Thymus (tissue), 11 donors: Measurements from ENCODE around the gene LY9. TPM values are rescaled to one million over a fixed set of nuclear protein-coding genes. Genes with fewer than 3 reads are reported as not detected.

Source experiments
- DNase-seq, 9 donors: peaks; one replicate each; pipeline ENCODE4 v3.0.0-alpha.2; 2013; ENCODE audit warnings: low spot score in 9 of 9, low read depth in 6 of 9, missing footprints in 1 of 9
- H3K27ac ChIP-seq, 2 donors: one replicate each; pipeline ENCODE4 v1.5.1; 2013; ENCODE audit warnings: control low read depth in 1 of 2, low read depth in 1 of 2, low read length in 1 of 2, mild to moderate bottlenecking in 1 of 2, moderate library complexity in 1 of 2
- H3K27me3 ChIP-seq, 2 donors: one replicate each; pipeline ENCODE4 v1.5.1; 2013; ENCODE audit warnings: low read length in 1 of 2; ENCODE audit not compliant: control insufficient read depth in 2 of 2, insufficient read depth in 1 of 2
- H3K36me3 ChIP-seq, 2 donors: one replicate each; pipeline ENCODE4 v1.5.1; 2013; ENCODE audit warnings: low read length in 1 of 2, mild to moderate bottlenecking in 1 of 2, moderate library complexity in 1 of 2; ENCODE audit not compliant: control insufficient read depth in 2 of 2, insufficient read depth in 2 of 2
- H3K4me1 ChIP-seq, 2 donors: one replicate each; pipeline ENCODE4 v1.5.1; 2013; ENCODE audit warnings: low read length in 2 of 2; ENCODE audit not compliant: control insufficient read depth in 2 of 2, insufficient read depth in 2 of 2
- H3K4me3 ChIP-seq, 2 donors: one replicate each; pipeline ENCODE4 v1.5.1; 2013; ENCODE audit warnings: low read length in 2 of 2, control low read depth in 1 of 2, mild to moderate bottlenecking in 1 of 2
- H3K9me3 ChIP-seq, 2 donors: one replicate each; pipeline ENCODE4 v1.5.1; 2013; ENCODE audit warnings: low read length in 1 of 2, mild to moderate bottlenecking in 1 of 2; ENCODE audit not compliant: control insufficient read depth in 2 of 2, insufficient read depth in 1 of 2
- WGBS: extraction: QIAGEN DNeasy Blood & Tissue Kit; methylation state at CpG from one replicate; pipeline ENCODE4 v1.1.7; 2013; 5-methylcytosine and 5-hydroxymethylcytosine counted together
- polyA plus RNA-seq: library from polyadenylated mRNA; stranded (reverse); fragments of 200-250 nt; gene quantifications from one replicate; pipeline ENCODE4 v1.2.3, GENCODE V29; 2013
- total RNA-seq: library from RNA; stranded (reverse); fragments of 120-200 nt; gene quantifications from one replicate; pipeline ENCODE4 v1.2.4, GENCODE V29; 2013
- donor health status: healthy.

Gene LY9
- total and polyA plus RNA-seq, 2 donors: 25.3 to 28.6 TPM

DNA sequence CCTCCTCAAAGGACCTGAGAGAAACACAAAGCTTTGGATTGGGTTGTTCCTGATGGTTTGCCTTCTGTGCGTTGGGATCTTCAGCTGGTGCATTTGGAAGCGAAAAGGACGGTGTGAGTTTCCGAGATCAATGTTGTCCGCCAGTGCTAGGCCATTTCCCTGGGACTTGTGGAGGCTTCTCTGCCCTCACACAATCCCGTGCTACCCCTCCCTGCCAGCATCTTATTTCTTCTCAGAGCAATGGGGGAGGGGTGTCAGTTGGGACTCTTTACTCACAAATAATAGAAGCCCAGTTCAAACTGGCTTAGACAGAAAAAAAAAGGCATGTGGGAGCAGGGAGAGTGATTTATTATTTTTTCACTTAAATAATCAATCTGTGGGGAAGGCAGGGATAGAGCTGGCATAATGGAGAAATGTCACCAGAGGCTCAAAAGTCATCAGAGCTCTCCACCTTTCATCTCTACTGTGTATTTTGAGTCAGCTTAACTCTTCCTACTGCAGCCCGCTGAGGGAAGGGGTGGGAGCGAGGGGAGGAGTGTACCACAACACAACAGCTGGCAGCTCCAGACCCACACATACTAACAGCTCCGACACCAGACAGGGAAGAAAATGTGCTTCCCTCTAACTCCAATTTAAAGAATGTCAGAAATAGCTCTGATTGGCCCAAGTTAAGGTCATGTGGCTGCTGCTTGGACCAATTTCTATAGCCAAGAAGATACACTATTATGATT lies 22.4 kb downstream of the LY9 start:
- Histone ChIP-seq H3K9me3 (no peaks in the 10 kb centered on the region), H3K27me3 (no peaks in the 10 kb centered on the region), H3K4me3 (no peak overlapping the region), H3K36me3 (peaks cover 35 to 40% of the 10 kb centered on the region in 2 donors), H3K27ac (no peak overlapping the region), H3K4me1 (peaks cover 0 to 12% of the 10 kb centered on the region in 2 donors)
- 80% methylated on average over 9 of the region's 9 CpGs for WGBS
- DNase-seq: peak in 2 of 9 donors; percentile 36 to 44

GRCh38 chr1:160819186-160819585 lies 23.2 kb downstream of the LY9 start:
- no peaks in the 10 kb centered on the region for H3K27me3 ChIP-seq
- 79% methylated on average over 3 of the region's 3 CpGs for WGBS
- no peaks in the 10 kb centered on the region for H3K9me3 ChIP-seq
- H3K27ac ChIP-seq: no peak overlapping the region
- no peak for DNase-seq
- H3K36me3 ChIP-seq: peaks cover 29 to 41% of the 10 kb centered on the region in 2 donors
- H3K4me3 ChIP-seq: no peak overlapping the region
- H3K4me1 ChIP-seq: peaks cover 0 to 12% of the 10 kb centered on the region in 2 donors

GRCh38 chr1:160821627-160822026 lies 25.7 kb downstream of the LY9 start:
- peak in 1 of 9 donors; percentile 30 for DNase-seq
- Histone ChIP-seq H3K27ac (no peak overlapping the region), H3K27me3 (no peaks in the 10 kb centered on the region), H3K4me1 (peaks cover 0 to 12% of the 10 kb centered on the region in 2 donors), H3K9me3 (no peaks in the 10 kb centered on the region), H3K36me3 (peaks cover 16 to 26% of the 10 kb centered on the region in 2 donors), H3K4me3 (no peak overlapping the region)
- WGBS: 86% methylated on average over 8 of the region's 8 CpGs

GRCh38 chr1:160823296-160823695 lies 27.3 kb downstream of the LY9 start:
- Histone ChIP-seq H3K4me3 (no peak overlapping the region), H3K4me1 (peaks cover 0 to 7% of the 10 kb centered on the region in 2 donors), H3K9me3 (no peaks in the 10 kb centered on the region), H3K27me3 (no peaks in the 10 kb centered on the region), H3K36me3 (peaks cover 7 to 22% of the 10 kb centered on the region in 2 donors), H3K27ac (no peak overlapping the region)
- 100% methylated on average over 3 of the region's 3 CpGs for WGBS
- no peak for DNase-seq

DNA sequence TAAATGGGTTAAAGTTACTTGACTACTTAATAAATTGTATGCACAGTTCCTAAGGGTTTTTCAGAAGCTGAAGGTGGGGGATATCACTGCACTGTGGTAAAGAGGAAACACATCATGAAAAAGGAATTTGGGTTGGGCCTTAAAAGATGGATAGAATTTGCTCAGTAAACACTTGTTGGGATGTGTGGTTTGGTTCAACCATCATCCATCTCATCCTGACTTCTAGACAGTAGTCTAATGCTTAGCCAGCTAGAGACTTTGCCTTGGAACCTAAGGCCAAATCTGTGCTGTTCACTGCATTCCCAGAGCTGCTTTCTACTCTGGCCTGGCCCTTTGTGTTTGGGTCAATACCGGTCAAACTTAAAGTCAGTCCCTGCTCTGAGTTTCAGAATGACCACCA lies 30.6 kb downstream of the LY9 start:
- Histone ChIP-seq H3K27me3 (no peaks in the 10 kb centered on the region), H3K4me3 (no peak overlapping the region), H3K4me1 (no peaks in the 10 kb centered on the region), H3K9me3 (no peaks in the 10 kb centered on the region), H3K36me3 (peaks cover 0 to 16% of the 10 kb centered on the region in 2 donors), H3K27ac (no peak overlapping the region)
- DNase-seq: no peak
- WGBS: 100% methylated on average over 1 of the region's 1 CpG

GRCh38 chr1:160827418-160827817 lies 31.4 kb downstream of the LY9 start:
- H3K9me3 ChIP-seq: no peaks in the 10 kb centered on the region
- no peak overlapping the region for H3K4me3 ChIP-seq
- 94% methylated on average over 2 of the region's 2 CpGs for WGBS
- H3K4me1 ChIP-seq: no peaks in the 10 kb centered on the region
- H3K27ac ChIP-seq: no peak overlapping the region
- no peaks in the 10 kb centered on the region for H3K27me3 ChIP-seq
- no peak for DNase-seq
- peaks cover 0 to 15% of the 10 kb centered on the region in 2 donors for H3K36me3 ChIP-seq

DNA sequence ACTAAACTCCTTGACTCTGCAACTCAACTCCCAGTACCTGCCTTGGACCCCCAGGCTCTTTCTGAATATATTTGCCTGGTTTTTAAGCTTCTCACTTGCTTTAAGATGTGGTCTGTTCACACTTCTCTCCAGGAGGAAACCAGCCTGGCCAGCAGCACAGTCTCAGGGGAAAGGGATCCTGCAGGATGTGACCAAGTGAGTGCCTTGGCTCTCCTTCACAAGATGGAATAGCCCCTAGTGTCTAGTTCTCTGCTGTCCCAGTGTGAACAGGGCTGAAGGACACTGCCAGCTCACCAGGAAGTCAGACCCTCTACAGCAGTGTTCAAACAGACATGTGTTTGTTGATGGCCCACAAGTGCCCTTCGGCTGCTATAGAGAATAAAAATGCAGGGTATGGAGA lies 33.8 kb downstream of the LY9 start:
- H3K36me3 ChIP-seq: peaks cover 0 to 3% of the 10 kb centered on the region in 2 donors
- 99% methylated on average over 1 of the region's 1 CpG for WGBS
- no peaks in the 10 kb centered on the region for H3K9me3 ChIP-seq
- no peaks in the 10 kb centered on the region for H3K4me1 ChIP-seq
- H3K4me3 ChIP-seq: no peak overlapping the region
- no peak for DNase-seq
- no peak overlapping the region for H3K27ac ChIP-seq
- no peaks in the 10 kb centered on the region for H3K27me3 ChIP-seq

GRCh38 chr1:160830321-160831153 lies 34.6 kb downstream of the LY9 start:
- H3K9me3 ChIP-seq: no peaks in the 10 kb centered on the region

GRCh38 chr1:160834945-160835565 lies 39.1 kb downstream of the LY9 start:
- Histone ChIP-seq H3K27ac (no peak overlapping the region), H3K4me1 (peaks cover 29 to 46% of the 10 kb centered on the region in 2 donors), H3K4me3 (no peak overlapping the region), H3K36me3 (no peaks in the 10 kb centered on the region), H3K9me3 (no peaks in the 10 kb centered on the region), H3K27me3 (no peaks in the 10 kb centered on the region)
- DNase-seq: peak in 3 of 9 donors; percentile 52 to 75 (median 54)
- 93% methylated on average over 3 of the region's 3 CpGs for WGBS

More at GRCh38 chr1:160830321-160831153, 34.6 kb downstream of the LY9 start:
- peaks cover 0 to 4% of the 10 kb centered on the region in 2 donors for H3K4me1 ChIP-seq
- H3K27ac ChIP-seq: no peak overlapping the region
- peaks cover 0 to 3% of the 10 kb centered on the region in 2 donors for H3K36me3 ChIP-seq
- 85% methylated on average over 8 of the region's 8 CpGs for WGBS
- no peaks in the 10 kb centered on the region for H3K27me3 ChIP-seq
- DNase-seq: peak in 5 of 9 donors; percentile 55 to 80 (median 59)
- no peak overlapping the region for H3K4me3 ChIP-seq
